ENCODE results near the gene DENND4A.
"Not testable (repeated sequence)": the region's sequence is repeated elsewhere in the genome, so short reads cannot be mapped to it uniquely, and the experiment has no call there.

DENND4A gene

GRCh38 chr15:65752151-65752700, 39.9 kb downstream of the DENND4A start:
- DNase-seq, result no peak

DNA sequence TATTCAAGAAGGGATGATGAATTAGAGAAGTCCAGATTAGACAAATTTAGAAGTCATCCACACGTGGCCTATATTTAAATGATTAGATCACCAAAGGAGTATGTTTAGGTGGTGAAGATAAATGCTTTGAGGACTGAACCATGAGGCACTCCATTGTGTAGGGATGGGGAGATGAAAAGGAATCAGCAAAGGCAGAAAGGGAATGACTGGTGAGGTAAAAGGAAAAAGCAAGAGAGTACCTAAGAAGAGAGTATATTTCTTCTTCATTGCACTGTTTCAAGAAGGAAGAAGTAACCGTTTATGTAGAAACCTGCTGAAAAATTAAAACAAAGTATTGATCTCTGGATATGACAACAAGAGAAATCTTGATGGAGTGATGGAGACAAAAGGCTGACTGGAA, 40.7 kb downstream of the DENND4A start:
- no peak for DNase-seq

- DNase-seq, result no peak
Observed at GRCh38 chr15:65747265-65747664, 44.8 kb downstream of the DENND4A start.

GRCh38 chr15:65743637-65744252, 48.3 kb downstream of the DENND4A start:
- DNase-seq, result no peak

GRCh38 chr15:65740148-65740547, 51.9 kb downstream of the DENND4A start:
- no peak for DNase-seq

- DNase-seq, result no peak
Observed at GRCh38 chr15:65738649-65739048, 53.4 kb downstream of the DENND4A start.

- DNase-seq, result not testable (repeated sequence)
Observed at GRCh38 chr15:65733599-65733998, 58.5 kb downstream of the DENND4A start.

GRCh38 chr15:65732698-65733097, 59.4 kb downstream of the DENND4A start:
- DNase-seq, result no peak

- no peak for DNase-seq
Observed at GRCh38 chr15:65731926-65732325, 60.2 kb downstream of the DENND4A start.

- no peak for DNase-seq
Observed at GRCh38 chr15:65730549-65731172, 61.4 kb downstream of the DENND4A start.

- no peak for DNase-seq
Observed at GRCh38 chr15:65724464-65725215, 67.5 kb downstream of the DENND4A start.

DNA sequence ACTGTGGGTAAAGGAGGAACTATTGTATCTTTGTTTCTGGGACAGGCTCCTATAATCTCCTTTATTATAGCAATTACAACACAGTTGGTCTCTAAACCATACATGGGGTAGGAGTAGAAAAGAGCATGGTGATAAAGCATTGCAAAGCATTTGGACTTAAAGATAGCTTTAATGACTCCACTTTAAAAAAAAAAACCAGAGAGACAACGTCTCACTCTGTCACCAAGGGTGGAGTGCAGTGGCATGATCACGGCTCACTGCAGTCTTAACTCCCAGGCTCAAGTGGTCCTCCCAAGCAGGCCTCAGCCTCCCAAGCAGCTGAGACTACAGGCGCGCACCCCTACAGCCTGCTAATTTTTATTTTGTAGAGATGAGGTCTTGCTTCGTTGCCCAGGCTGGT, 68.2 kb downstream of the DENND4A start:
- no peak for DNase-seq

DNA sequence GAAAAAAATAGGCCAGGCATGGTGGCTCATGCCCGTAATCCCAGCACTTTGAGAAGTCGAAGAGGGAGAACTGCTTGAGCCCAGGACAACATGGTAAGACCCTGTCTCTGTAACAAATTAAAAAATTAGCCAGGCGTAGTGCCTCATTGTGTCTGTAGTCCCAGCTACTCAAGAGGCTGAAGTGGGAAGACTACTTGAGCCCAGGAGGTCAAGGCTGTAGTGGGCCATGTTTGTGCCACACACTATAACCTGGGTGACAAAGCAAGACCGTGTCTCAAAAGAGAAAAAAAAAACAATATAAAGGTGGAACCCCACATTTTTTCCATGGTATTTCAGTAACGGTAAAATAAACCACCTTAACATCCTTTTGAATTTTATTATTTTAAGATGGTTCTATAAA, 69.9 kb downstream of the DENND4A start:
- DNase-seq, result no peak

DNA sequence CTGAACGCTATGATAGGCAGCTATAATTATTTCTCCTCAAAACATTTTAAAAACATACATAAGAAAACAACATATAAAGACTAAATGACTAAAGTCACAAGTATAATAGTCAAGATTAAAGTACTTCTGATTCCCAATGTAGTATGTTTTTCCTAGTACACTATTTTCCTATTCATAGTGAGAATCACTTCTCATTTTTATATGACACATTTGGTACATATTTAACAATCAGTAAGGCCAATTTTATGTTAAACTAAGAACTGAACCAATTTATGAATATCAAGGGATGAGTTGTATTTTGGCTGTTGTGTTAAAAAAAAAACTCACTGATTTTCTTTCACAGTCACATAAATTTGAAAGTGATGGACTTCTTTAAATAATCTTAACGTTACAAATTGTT, 79.7 kb downstream of the DENND4A start:
- DNase-seq, result no peak

GRCh38 chr15:65695081-65695480, 97.0 kb downstream of the DENND4A start:
- no peak for DNase-seq

DNA sequence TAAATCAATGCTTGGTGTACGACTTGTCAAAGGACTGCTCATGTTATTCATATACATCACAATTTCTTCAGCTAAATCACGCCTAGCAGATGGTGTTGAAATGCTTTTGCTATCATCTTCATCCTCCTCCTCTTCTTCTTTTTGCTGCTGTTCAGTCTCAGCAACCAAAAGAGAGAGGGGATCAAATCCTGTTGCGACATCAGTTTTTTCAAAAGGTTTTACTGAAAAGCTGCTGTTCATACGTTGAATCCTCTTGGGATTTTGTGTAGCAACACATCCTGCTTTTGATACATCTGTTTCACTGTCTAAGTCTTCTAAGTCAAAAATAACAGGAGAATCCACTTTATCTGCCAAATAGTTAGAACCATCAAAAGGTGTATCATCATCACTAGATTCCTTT, 101.3 kb downstream of the DENND4A start:
- DNase-seq, result no peak

- no peak for DNase-seq
Observed at GRCh38 chr15:65690173-65690572, 101.9 kb downstream of the DENND4A start.

DNA sequence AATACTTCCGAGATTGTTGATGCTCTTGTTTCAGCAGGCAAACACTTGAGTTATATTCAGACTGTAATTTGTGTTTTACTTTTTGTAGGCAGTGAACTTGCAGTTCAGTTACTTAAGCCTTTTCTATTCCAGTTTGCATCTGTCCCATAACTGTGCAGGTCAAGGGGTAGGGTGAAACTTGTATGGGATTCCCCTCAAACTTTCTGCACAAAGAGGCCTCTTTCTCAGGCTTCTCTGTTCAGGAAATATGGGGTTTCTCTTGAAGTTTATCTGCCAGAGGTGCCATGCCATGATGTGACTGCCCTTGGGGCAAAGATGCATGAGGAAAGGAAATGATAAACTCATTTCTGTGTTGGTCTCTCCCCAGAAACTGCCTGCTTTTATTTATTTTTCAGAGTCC, 103.6 kb downstream of the DENND4A start:
- DNase-seq, result no peak

- DNase-seq, result no peak
Observed at GRCh38 chr15:65682404-65682911, 109.6 kb downstream of the DENND4A start.

- no peak for DNase-seq
Observed at GRCh38 chr15:65680544-65680943, 111.5 kb downstream of the DENND4A start.

- DNase-seq, result no peak
Observed at GRCh38 chr15:65676123-65676522, 116.0 kb downstream of the DENND4A start.

DNA sequence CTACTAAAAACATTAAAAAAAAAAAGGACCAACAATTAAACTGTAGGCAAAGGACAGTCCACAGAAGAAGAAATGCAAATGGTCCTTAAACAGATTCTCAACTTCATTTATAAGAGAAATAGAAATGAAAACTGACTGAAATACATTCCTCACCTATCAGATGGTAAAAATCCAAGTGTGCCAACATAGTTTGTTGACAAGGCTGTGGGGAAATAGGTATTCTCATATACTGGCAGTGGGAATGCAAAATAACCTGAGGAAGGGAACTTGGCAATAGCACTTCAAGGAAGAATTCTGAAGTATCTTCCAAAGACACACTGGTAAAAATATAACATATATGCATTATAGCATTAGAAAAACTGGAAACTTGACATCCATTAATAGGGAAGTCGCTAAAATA, 116.5 kb downstream of the DENND4A start:
- no peak for DNase-seq

- no peak for DNase-seq
Observed at GRCh38 chr15:65666257-65666656, 125.8 kb downstream of the DENND4A start.

DNA sequence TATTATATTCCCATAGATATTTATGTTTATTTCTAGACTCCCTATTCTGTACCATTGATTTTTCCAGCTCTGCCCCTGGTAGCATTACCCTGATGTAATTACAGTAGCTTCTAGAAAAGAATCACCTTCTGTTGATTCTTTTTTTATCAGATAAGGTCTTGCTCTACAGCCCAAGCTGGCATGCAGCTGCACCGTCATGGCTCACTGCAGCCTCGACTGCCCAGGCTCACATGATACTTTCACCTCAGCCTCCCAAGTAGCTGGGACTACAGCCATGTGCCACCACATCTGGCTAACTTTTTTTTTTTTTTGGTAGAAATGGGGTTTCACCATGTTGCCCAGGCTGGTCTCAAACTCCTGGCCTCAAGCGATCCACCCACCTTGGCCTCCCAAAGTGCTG, 128.6 kb downstream of the DENND4A start:
- no peak for DNase-seq

Data from CD4-positive, alpha-beta T cell treated with Interleukin-10 for 1 hour (primary cell).